Stimulated activated CD4-positive, alpha-beta T cell treated with anti-CD3 and anti-CD28 coated beads, Interleukin-1b, Interleukin-23, amount 100 ng/mL, for 24 hours (primary cell): ENCODE data around the gene KLHDC3.
"Not testable (repeated sequence)": the region's sequence is repeated elsewhere in the genome, so short reads cannot be mapped to it uniquely, and the experiment has no call there.

Experiments
- DNase-seq, 4 experiments: peaks; one replicate each; pipeline ENCODE4 v3.0.0-alpha.2; 2020; ENCODE audit warnings: low read depth in 4 of 4, low spot score in 1 of 4

The KLHDC3 gene

DNA sequence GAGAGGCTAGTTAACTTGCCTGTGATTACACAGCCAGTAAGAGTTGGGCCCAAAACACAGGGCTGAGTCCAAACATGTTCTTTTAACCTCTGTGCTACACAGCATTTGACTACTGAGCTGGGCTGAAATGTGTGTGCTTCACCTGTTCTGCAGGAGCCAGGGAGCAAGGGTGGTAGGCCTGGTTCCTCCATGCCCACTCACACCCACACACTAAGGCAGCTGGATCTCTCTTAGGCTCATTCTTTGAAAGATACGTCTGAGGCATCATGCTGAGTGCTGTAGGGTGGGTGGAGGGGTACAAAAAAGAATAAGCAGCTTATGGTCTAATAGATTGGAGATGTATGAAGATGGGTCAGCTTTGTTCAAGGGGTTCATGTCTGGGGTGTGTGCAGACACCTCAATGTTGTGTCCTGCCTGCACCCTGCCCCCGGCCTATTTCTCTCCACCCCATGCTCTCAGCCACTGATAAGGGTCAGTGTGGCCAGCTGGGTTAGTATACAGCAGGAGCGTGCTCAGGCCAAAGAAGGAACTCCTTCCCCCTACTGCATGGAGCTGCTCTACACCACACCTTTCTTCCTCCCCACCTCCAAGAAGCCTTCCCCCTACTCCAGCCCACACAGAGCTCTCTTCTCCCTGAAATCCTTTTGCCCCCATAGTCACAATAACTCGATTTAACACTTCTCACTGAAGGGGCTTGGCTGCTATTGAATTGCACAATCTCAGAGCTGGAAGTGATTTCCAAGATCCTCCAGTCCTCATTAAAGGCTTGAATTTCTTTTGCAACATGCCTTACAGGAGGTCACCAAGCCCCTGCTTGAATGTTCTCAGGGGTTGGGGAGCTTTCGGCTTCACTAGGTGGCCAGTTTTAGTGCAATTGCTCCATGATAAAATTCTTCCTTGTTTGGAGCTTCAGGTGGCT lies 26.3 kb upstream of the KLHDC3 start:
- DNase-seq = no peak

- no peak for DNase-seq
These were observed 25.5 kb upstream of the KLHDC3 start for GRCh38 chr6:42988486-42989020.

- no peak for DNase-seq
These were observed 24.1 kb upstream of the KLHDC3 start for GRCh38 chr6:42989923-42990322.

DNA sequence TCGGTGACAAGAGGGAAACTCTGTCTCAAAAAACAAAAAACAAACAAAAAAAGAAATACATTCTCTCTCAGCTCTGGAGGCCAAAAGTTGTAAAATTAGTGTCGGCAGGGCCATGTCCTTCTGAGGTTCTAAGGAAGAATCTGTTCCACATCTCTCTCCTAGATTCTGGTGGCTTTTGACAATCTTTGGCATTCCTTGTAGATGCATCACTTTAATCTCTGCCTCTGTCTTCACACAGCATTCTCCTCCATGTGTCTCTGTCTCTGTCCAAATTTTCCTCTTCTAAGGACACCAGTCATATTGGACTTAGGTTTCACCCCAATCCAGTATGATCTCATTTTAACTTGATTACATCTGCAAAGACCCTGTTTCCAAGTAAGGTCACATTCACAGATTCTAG lies 20.6 kb upstream of the KLHDC3 start:
- no peak for DNase-seq

DNA sequence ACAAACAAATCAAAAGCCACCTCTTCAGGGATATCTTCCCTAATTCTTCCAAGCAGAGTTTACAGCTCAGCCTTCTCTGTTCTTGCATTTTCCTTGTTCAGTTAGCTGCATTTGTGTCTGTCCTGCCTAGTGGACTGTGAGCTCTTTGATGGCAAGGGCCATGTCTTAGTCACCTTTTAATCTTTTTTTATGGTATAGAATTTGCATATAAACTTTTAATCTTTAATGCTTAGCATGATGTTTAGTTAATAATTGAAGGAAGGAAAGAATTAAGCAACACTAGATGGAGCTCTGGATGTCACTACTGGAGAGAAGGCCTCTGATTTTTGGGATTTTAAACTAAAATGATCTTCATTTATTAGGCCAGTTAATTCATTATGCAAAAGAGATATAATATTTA lies 17.5 kb upstream of the KLHDC3 start:
- DNase-seq = no peak

DNA sequence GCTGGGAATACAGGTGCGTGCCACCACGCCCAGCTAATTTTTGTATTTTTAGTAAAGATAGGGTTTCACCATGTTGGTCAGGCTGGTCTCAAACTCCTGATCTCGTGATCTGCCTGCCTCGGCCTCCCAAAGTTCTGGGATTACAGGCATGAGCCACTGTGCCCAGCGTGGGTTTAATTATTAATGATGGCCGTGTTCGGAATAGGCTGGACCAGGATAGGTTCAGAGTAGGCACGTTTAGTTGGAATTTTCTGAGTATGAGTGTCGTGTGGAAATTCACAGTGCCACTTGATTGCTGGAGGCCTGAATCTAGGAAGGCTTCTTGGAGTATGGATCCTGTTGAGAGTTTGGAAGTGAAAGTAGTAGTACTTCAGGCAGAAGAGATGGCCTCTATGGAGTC lies 15.8 kb upstream of the KLHDC3 start:
- not testable (repeated sequence) for DNase-seq

DNA sequence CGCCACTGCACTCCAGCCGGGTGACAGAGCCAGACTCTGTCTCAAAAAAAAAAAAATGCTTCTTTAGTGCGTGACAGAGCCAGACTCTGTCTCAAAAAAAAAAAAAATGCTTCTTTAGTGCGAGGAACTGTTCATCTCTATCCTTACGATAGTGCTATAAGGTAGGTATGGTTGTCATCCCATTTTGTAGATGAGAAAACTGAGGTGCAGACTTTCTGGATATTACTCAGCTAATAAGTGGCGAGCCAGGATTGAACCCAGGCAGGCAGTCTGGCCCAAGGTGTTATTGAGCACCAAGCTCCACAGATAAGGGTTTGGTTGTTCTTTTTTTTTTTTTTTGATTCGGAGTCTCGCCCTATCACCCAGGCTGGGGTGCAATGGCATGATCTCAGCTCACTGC lies 12.2 kb upstream of the KLHDC3 start:
- DNase-seq = no peak

- no peak for DNase-seq
These were observed 8.2 kb upstream of the KLHDC3 start for GRCh38 chr6:43005844-43006243.

GRCh38 chr6:43006251-43006650 lies 7.8 kb upstream of the KLHDC3 start:
- DNase-seq = no peak

GRCh38 chr6:43007126-43007525 lies 6.9 kb upstream of the KLHDC3 start:
- DNase-seq = no peak

GRCh38 chr6:43009124-43009523 lies 4.9 kb upstream of the KLHDC3 start:
- DNase-seq = no peak

GRCh38 chr6:43011207-43011606 lies 2.8 kb upstream of the KLHDC3 start:
- no peak for DNase-seq

DNA sequence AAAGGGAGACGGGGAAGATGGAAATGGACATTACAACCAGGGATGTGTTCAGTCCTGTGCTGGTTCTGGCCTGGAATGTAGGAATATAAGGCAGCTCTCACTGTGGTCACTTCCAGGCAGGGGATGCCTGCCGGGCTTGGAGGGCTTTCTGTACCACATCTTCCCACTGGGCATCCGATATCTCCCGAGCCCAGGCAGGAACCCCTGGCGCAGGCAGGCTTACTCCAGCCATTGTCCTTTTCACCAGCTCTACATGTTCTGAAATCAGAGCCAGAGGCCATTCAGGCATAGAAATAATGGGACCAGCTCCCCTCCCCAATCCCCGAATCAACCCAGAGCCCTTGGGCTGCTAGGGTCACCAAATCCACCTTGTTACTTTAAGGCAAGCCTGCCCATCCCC lies 1.7 kb upstream of the KLHDC3 start:
- no peak for DNase-seq

- DNase-seq = peak in 1 of 4 experiments; percentile 34
These were observed 779 bp upstream of the KLHDC3 start for GRCh38 chr6:43013097-43013842.

- no peak for DNase-seq
These were observed 423 bp downstream of the KLHDC3 start for GRCh38 chr6:43014434-43014909.

GRCh38 chr6:43016176-43016942 lies 2.3 kb downstream of the KLHDC3 start:
- DNase-seq = no peak

GRCh38 chr6:43016943-43017334 lies 2.9 kb downstream of the KLHDC3 start:
- DNase-seq = no peak

DNA sequence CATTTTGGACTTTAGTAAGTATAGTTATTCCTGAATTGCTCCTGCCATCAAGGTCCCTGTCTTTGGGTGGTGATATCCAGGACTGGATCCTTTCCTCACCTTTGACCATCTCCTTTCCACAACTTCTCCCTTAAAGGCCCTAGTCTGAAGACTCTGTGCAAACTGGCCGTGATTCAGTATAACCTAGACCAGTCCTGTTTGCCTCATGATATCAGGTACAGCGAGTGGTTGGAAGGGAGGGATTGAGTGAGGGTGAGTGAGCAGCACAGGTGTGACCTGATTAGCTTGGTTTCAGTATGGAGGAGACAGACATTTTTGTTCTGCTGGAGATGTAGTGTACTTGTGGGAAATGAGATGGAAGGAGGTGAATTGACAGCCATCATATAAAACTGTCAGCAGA lies 5.1 kb downstream of the KLHDC3 start:
- no peak for DNase-seq

DNA sequence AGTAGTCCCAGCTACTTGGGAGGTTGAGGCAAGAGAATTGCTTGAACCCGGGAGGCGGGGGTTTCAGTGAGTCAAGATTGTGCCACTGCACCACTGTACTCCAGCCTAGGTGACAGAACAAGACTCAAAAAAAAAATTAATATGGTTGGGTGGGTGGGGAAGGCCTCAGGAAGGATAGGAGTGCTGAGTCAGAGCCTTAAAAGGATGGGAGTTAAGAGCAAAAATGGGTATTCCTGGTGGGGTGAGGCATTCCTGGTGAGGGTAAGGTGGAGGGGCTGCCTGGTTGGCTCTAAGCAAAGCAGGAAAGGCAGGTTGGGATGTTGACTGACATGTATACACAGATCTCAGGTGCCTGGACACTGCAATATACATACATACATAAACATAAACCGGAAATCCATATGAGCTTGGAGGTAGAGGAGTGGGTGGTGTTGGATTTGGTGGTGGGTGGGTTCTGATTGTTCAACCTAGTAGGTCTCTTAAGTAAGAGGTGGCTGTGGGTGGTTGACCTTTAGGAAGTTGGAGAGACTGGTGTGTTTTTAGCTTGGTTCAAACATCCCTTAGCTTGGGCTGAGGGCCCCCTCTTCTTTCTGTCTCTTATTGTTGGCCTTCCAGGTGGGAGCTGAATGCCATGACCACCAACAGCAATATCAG lies 6.1 kb downstream of the KLHDC3 start:
- no peak for DNase-seq

DNA sequence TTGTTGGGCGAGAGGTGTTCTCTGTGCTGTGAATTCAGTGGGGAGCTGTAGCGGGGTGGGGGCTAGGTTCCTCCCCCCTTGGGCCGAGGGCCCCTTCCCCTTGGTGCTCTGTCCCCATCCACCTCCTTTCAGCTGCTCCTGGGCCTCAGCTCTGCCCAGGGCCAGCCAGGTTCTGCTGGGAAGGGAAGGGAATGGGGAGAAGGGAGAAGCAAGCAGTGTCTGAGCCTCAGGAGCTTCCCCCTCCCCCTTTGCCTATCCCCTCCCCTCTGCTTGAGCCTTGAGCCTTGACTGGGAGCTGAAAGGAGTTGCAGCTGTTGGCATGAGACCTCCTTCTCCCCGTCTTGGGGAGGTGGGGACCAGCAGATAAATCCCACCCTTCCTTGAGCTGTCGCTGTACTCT lies 6.8 kb downstream of the KLHDC3 start:
- DNase-seq = no peak
